ENCODE data around the gene POLR1B.
"Not testable (repeated sequence)": the region's sequence is repeated elsewhere in the genome, so short reads cannot be mapped to it uniquely, and the experiment has no call there.

The POLR1B gene

GRCh38 chr2:112542984-112543661, 858 bp downstream of the POLR1B start:
- no peak for DNase-seq

GRCh38 chr2:112547333-112547732, 5.1 kb downstream of the POLR1B start:
- no peak for DNase-seq

GRCh38 chr2:112548980-112549379, 6.7 kb downstream of the POLR1B start:
- no peak for DNase-seq

- DNase-seq, result no peak
Observed at GRCh38 chr2:112566104-112566503, 23.8 kb downstream of the POLR1B start.

- not testable (repeated sequence) for DNase-seq
Observed at GRCh38 chr2:112566508-112566907, 24.2 kb downstream of the POLR1B start.

GRCh38 chr2:112572005-112572404, 29.7 kb downstream of the POLR1B start:
- no peak for DNase-seq

GRCh38 chr2:112577756-112578155, 35.5 kb downstream of the POLR1B start:
- DNase-seq, result no peak

GRCh38 chr2:112579241-112579640, 37.0 kb downstream of the POLR1B start:
- DNase-seq, result no peak

GRCh38 chr2:112580084-112580483, 37.8 kb downstream of the POLR1B start:
- no peak for DNase-seq

- peak; percentile 21 for DNase-seq
Observed at GRCh38 chr2:112582314-112582746, 40.1 kb downstream of the POLR1B start.

GRCh38 chr2:112583497-112584133, 41.4 kb downstream of the POLR1B start:
- DNase-seq, result no peak

GRCh38 chr2:112584134-112584890, 42.0 kb downstream of the POLR1B start, which contains the start of gene CHCHD5:
Gene CHCHD5 (plus strand): TSS chr2:112584609. CDS start chr2:112584648, 39 bp downstream.
- DNase-seq, result peak; percentile 93

- DNase-seq, result no peak
Observed at GRCh38 chr2:112584891-112585250, 42.6 kb downstream of the POLR1B start.

GRCh38 chr2:112585400-112585799, 43.1 kb downstream of the POLR1B start:
- no peak for DNase-seq

- no peak for DNase-seq
Observed at GRCh38 chr2:112585873-112586464, 43.7 kb downstream of the POLR1B start.

GRCh38 chr2:112588611-112589045, 46.4 kb downstream of the POLR1B start:
- no peak for DNase-seq

GRCh38 chr2:112591413-112591812, 49.1 kb downstream of the POLR1B start:
- DNase-seq, result no peak

GRCh38 chr2:112593736-112594135, 51.5 kb downstream of the POLR1B start:
- no peak for DNase-seq

GRCh38 chr2:112597537-112598322, 55.5 kb downstream of the POLR1B start:
- DNase-seq, result no peak

GRCh38 chr2:112600634-112601033, 58.4 kb downstream of the POLR1B start:
- no peak for DNase-seq

- DNase-seq, result no peak
Observed at GRCh38 chr2:112601754-112602153, 59.5 kb downstream of the POLR1B start.

GRCh38 chr2:112602917-112603316, 60.7 kb downstream of the POLR1B start:
- no peak for DNase-seq
